ENCODE data around the gene TCAP.

DNA sequence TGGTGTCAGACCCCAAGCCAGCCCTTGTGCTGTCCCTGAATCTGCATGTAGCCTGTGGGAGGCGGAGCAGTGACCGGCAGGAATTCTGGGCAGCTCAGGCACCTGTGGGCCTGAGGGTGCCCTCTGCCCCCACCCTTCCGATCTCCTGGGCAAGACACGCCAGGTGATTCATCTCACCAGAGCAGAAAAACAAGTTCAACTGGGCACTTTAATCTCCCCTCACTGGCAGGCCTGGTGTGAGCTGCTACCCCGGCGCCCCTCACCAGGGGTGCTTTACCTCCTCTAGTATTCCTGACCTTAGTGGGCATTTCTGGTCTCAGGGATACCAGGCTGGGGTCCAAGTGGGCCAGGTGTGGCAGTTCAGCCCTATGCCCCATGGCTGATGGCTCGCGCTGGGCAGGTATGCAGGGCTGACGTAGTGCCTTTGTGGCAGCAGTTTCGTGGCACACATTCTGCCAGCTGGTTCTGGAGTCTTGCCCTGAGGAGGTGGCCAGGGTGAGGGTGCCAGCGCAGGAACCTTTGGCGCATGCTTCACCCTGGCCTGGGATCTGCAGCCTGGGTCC, 40.7 kb downstream of the TCAP start:
- no peak; the same call in 1 of the 2 replicates for TF ChIP-seq TAF1 (IDR thresholded peaks at IDR 0.05; ENCODE audit: low read depth)
- TF ChIP-seq CREB1 (IDR thresholded peaks at IDR 0.05; ENCODE audit: low read depth): peak; percentile 43; the same call in 1 of the 2 replicates
- peak; percentile 6; the same call in 1 of the 2 replicates for TF ChIP-seq EGR1 (IDR thresholded peaks at IDR 0.05)
- TF ChIP-seq, protein P1, sequence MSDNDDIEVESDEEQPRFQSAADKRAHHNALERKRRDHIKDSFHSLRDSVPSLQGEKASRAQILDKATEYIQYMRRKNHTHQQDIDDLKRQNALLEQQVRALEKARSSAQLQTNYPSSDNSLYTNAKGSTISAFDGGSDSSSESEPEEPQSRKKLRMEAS (IDR thresholded peaks at IDR 0.05): peak; percentile 70
- TF ChIP-seq, protein P2, sequence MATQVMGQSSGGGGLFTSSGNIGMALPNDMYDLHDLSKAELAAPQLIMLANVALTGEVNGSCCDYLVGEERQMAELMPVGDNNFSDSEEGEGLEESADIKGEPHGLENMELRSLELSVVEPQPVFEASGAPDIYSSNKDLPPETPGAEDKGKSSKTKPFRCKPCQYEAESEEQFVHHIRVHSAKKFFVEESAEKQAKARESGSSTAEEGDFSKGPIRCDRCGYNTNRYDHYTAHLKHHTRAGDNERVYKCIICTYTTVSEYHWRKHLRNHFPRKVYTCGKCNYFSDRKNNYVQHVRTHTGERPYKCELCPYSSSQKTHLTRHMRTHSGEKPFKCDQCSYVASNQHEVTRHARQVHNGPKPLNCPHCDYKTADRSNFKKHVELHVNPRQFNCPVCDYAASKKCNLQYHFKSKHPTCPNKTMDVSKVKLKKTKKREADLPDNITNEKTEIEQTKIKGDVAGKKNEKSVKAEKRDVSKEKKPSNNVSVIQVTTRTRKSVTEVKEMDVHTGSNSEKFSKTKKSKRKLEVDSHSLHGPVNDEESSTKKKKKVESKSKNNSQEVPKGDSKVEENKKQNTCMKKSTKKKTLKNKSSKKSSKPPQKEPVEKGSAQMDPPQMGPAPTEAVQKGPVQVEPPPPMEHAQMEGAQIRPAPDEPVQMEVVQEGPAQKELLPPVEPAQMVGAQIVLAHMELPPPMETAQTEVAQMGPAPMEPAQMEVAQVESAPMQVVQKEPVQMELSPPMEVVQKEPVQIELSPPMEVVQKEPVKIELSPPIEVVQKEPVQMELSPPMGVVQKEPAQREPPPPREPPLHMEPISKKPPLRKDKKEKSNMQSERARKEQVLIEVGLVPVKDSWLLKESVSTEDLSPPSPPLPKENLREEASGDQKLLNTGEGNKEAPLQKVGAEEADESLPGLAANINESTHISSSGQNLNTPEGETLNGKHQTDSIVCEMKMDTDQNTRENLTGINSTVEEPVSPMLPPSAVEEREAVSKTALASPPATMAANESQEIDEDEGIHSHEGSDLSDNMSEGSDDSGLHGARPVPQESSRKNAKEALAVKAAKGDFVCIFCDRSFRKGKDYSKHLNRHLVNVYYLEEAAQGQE (IDR thresholded peaks at IDR 0.05; ENCODE audit: low read depth): no peak
- peak; percentile 90 for TF ChIP-seq EP300 (IDR thresholded peaks at IDR 0.05; ENCODE audit: borderline replicate concordance)
- TF ChIP-seq CEBPB (IDR thresholded peaks at IDR 0.05): peak; percentile 46; the same call in 1 of the 2 replicates
- TF ChIP-seq, protein P3, sequence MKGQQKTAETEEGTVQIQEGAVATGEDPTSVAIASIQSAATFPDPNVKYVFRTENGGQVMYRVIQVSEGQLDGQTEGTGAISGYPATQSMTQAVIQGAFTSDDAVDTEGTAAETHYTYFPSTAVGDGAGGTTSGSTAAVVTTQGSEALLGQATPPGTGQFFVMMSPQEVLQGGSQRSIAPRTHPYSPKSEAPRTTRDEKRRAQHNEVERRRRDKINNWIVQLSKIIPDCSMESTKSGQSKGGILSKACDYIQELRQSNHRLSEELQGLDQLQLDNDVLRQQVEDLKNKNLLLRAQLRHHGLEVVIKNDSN (IDR thresholded peaks at IDR 0.05): peak; percentile 59
- peak; percentile 83 for TF ChIP-seq TEAD4 (IDR thresholded peaks at IDR 0.05)
